Measurements from ENCODE around the gene INKA2.

Gene INKA2

DNA sequence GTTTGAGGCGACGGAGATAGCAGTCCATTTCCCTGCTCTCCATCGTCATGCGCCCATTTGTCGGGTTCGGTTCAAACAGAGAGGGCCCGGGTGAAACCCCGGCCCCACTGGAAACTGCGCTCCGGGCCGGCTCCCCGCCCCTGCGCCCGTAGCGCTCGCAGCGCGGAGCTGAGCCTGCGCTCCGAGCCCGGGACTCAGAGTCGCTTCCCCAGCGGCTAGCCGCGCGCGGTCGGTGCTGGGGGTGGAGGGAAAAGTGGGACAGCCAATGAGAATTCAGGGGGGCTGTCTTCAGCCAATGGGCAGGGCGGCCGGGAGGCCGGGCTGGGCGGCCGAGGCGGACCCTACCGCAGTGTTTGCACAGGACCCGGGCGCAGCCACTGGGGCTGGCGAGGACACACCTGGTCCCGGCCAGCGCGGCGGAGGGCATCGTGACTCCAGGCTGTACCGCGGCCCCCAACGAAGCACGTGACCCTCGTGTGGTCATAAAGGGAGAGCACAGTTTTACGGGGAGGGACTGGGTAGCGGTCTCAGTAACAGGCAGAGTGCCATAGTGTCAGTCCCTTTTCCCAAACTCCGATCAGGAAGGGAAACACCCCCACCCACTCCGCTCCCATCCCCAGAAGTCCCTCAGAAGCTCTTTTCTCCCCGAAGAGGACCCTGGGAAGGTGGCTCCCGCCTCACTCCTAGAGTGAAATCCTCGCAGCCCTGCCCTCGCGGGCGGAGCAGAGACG, at the start of gene INKA2:
Gene INKA2, minus strand, starts transcription at position 202 of the 731 bp plus-strand sequence. Its CDS starts 153 bp downstream, at position 49.
- peak; percentile 97 for DNase-seq

DNA sequence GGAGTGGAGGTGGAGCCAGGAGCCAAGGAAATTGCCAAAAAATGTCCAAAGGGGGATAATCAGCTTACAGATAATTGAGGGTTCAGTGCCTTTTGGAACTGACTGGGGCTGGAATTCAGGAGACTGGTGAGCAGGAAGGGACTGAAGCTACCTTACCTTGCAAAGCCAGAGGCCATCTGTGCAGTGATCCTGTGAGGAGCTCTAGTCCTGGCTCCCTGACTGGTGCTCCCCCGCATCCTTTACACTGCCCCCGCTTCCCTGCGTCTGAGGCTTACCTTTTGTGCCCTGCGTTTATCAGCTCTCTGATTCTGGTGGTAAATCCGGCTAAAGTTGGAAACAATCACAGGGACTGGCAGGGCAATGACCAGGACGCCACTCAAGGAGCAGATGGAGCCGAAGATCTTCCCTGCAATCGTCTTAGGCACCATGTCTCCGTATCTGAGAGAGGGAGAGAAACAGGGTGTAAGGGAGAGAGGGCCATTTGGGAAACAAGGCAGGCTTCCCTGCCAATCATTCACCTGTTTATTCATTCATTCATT, 47.5 kb upstream of the INKA2 start:
- DNase-seq, result no peak

- no peak for DNase-seq
Measured at GRCh38 chr1:111784273-111784901, 45.2 kb upstream of the INKA2 start.

GRCh38 chr1:111779546-111779945, 40.4 kb upstream of the INKA2 start:
- DNase-seq, result no peak

- DNase-seq, result no peak
Measured at GRCh38 chr1:111778541-111779051, 39.4 kb upstream of the INKA2 start.

DNA sequence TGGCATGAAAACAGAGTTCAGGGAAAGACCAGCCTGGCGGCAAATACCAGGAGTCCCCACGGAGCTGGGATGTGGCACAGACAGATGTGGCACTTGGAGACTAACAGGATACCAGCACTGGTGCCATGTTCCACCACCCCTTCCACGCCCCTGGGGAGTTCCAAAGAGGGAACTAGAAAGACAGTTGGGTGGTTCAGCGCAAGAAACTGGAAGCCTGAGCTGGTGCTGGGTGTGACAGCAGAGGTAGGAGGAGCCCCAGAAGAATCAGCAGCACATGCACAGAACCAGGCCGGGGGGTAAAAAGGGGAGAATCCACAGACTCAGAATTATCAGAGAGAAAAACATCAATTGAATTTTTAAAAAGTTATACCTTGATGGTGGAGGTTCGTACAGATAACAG, 38.9 kb upstream of the INKA2 start:
- no peak for DNase-seq

DNA sequence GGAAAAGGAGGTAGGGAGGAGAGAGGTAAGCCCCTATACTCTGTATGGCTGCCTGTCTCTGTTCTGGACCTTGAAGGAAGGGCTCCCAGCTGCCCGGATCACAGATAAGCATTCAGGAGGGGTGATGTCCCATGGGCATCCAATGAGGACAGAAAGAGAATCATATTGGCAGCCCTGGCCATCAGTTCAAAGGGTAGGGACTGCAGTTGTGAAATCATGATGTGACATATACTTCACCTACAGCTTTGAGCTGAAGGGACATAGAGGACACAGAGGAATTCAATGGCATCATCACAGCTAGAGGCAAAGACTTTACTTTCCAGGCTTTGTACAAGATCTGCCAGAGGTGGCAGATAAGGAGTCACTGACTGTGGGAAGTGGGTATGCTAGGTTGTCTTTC, 38.1 kb upstream of the INKA2 start:
- DNase-seq, result no peak

DNA sequence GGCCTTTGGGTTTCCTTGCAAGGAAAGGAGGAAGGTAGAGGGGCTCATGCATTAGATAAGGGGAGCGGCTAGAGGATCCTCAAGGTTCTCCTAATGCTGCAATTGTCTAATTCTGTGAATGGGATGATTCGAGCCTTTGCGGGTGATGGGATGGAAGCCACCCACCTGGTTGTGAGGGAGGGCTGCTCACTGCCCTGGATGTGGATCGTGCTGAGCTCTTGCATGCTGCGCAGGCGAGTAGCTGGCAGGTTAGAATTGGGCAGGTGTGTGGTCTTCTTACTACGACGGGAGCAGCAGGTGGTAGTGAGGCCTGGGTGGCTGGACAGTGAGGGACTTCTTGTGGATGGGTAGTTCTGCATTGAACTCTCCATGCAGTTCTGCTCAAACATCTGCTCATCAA, 37.7 kb upstream of the INKA2 start:
- DNase-seq, result no peak

DNA sequence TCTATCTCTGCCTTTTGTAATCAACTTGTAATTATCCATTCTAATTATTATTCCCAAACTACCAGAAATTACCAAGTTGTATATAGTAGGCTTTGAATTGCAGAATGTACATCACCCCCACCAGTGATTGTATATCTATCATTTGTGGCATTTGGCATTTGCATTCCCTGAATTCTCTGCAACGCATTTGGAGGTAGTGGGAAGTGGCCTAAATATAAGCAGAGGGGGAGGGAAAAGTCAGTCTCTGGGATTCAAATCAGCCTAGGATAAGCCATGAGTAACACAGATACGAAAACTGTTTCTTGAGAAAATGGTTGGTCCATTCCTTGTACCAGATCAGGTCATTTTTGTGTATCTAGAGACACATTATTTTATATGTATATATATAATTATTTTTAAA, 37.2 kb upstream of the INKA2 start:
- no peak for DNase-seq

DNA sequence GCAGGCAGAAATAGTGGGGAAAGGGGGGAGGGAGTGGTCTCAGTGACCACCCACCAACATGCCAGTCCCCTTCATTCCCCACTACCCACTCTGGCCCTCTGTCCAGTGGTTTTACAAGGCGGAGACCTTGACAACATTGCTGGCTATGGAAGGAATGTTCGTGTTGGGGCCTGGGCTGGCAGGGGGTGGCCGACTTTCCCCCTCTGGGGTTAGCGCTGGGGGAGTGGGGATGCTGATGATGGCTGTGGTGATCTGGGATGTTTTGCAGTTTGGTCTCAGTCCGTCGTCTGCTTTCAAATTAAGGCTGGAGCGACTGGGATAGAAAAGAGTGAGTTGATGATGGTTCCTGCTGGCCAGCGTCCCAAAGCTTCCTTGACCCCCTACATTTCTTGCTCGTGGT, 36.8 kb upstream of the INKA2 start:
- no peak for DNase-seq

DNA sequence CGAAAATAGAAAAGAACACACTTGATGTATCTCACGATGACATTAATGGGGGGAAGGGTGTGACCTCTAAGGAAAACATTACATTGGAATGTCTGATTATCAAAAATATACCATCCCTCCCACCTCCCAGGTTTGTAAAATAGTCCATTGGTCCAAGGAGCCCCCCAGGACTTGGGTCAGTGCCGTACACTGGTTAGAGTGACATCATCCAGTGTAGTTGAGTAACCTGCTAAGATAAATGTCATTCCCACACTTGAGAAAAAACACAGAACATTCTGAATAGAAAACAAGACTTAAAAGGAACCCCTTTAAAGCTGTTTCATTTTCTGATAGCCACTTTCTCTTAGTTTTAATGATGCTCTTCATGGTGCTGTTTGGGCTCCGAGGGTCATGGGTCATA, 31.7 kb upstream of the INKA2 start:
- DNase-seq, result no peak

GRCh38 chr1:111769517-111770146, 30.4 kb upstream of the INKA2 start:
- DNase-seq, result peak; percentile 67

- no peak for DNase-seq
Measured at GRCh38 chr1:111768625-111769024, 29.4 kb upstream of the INKA2 start.

GRCh38 chr1:111768023-111768422, 28.8 kb upstream of the INKA2 start:
- DNase-seq, result no peak

DNA sequence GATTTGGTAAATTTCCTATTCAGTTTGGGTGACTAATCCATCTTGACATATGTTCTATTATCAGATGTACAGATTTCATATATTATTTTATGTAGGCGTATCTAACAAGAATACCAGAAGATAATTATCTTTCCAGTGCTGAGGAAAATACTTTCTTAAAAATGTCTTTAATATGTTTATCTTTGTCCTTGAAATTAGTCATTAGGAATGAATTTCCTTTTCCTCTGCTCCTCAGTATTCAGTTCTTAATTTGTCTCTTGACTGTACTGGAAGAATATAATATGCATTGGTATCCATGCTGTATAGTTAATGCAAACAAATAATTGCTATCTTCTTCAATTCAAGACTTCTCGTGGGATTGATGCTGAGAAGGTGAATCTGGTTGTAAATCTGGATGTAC, 23.1 kb upstream of the INKA2 start:
- DNase-seq, result no peak

DNA sequence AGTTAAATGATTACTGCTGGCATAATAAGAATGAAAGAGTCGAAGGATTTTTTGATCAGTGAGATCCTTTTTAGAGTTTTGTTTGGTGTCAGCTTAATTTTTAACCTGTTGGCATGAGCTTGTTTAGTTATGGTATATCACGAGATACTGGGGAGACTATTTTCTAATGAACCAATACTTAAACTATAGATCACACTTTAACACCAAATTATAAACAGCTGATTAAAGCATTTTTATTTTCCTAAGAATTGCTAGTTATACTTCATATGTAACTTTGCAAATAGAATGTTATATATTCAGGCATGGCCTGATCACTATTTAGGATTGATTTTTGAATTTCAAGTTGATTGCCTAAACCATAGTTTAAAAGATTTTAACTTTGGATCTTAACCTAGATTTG, 22.5 kb upstream of the INKA2 start:
- no peak for DNase-seq

- DNase-seq, result no peak
Measured at GRCh38 chr1:111758373-111758772, 19.2 kb upstream of the INKA2 start.

DNA sequence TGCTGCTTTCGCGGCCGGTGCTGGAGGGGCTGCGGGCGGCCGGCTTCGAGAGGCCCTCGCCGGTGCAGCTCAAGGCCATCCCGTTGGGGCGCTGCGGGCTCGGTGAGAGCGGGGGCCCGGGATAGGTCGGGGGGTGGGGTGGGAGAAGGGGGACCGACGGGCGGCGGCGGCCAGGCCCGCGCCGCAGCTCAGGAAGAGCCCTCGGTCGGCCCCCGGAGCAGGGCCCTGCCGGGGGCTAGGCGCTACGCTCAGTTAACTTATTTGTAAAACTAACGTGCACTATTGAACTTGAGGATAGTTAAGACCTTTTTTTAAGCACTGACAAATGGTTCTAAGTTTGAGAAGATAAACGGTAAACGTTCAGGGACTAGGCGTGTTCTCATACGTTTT, 16.9 kb upstream of the INKA2 start:
- no peak for DNase-seq

- peak; percentile 93 for DNase-seq
Measured at GRCh38 chr1:111755331-111756123, 16.3 kb upstream of the INKA2 start, which contains the start of gene DDX20. Gene DDX20 (plus strand): TSS chr1:111755901. CDS start chr1:111755925, 24 bp downstream.

- DNase-seq, result peak; percentile 79
Measured at GRCh38 chr1:111754984-111755330, 15.8 kb upstream of the INKA2 start.

DNA sequence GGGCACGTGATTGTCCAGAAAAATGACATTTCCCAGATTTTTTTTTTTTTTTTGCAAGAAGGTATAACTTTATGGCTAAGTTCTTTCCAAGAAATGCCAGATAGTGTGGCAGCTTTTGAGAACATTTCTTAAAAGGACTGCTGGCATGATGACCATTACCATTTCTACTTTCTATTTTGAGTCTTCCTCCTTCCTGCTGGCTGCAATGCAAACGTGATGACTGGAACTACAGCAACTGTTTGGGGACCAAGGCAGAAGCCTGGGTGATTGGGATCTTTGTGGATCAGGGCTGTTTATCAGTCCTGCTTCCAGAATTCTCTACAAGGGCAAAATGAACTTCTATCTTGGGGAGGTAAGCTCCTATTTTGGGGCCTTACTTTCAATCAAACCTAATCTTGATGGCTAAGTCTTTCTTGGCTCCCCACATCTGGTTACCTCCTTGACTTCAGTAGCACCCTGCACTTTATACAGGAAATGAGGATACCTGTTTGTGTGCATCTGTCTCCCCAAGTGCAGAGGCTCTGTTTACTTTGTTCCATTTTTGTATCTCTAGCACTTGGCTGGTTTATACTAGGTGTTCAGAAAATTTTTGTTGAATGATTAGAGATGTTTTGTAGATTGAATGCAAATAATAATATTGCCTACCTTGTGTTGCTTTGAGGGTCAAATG, 12.8 kb upstream of the INKA2 start:
- no peak for DNase-seq

DNA sequence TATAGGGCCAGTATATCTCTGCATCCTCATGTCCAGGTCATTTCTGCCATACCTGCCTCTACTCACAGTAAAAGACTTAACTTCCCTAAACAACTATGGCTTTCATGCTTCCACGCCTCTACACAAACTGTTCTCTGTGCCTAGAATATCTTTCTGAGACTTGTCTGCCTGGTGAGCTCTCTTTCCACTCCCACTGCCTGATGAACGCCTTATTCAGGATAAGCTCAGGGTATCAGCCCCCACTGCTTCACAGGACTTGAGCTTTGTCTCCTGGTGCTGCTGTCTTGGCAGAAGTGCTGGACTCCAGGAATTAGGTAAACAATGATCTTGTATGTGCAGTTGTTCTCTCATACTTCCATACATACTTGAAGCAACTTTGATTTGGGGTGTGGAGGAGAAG, 11.7 kb upstream of the INKA2 start:
- no peak for DNase-seq

Measured in NCI-H1694 treated with DMSO at 0.1 percent for 48 hours (cell line).